NCI-H1930 (cell line): ENCODE results near the gene LGI2.

ENCODE experiments used
- DNase-seq, 2 experiments: peaks; one replicate each; lab custom pipeline; 2025; lab: John Stamatoyannopoulos, UW

The LGI2 gene

DNA sequence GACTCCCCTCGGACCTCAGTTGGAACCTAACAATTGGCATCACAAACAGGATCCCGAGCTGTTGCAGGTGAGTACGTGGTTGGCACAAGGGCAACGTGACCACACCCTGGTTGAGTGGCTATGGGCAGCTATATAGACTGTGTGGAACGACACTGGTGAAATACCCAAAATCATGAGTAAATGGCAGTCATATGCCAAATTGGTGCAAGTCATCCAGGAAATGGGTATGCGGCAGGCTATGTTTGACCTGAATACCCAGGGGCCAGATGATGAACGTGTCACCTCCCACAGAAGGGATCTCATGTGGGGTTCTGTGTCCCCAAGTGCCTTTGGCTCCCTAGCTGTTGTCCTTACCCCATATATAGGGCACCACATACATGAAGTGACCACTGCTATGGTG, 64.7 kb downstream of the LGI2 start:
- no peak for DNase-seq

DNA sequence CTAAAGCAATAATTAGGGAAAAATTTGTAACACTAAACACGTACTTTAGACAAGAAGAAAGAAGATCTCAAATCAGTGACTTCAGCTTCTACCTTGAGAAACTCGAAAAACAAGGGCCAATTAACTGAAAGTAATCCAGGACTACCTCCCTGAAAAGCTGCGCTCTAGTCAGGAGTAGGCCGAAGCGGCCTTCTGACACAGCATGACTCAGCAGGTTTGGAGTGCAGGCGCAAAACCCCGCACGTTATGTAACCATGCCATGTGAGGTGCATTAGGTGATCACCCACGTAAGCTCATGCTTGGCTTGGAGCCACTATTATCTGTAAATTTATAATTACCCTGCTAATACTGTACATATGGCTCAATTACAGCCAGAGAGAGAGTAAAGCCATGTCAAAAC, 65.1 kb downstream of the LGI2 start:
- DNase-seq, result peak in 1 of 2 experiments; percentile 32

GRCh38 chr4:24963277-24963676, 67.5 kb downstream of the LGI2 start:
- DNase-seq, result no peak

GRCh38 chr4:24957886-24958285, 72.9 kb downstream of the LGI2 start:
- no peak for DNase-seq

- DNase-seq, result no peak
Observed at GRCh38 chr4:24956763-24957162, 74.0 kb downstream of the LGI2 start.

GRCh38 chr4:24956091-24956490, 74.7 kb downstream of the LGI2 start:
- no peak for DNase-seq

DNA sequence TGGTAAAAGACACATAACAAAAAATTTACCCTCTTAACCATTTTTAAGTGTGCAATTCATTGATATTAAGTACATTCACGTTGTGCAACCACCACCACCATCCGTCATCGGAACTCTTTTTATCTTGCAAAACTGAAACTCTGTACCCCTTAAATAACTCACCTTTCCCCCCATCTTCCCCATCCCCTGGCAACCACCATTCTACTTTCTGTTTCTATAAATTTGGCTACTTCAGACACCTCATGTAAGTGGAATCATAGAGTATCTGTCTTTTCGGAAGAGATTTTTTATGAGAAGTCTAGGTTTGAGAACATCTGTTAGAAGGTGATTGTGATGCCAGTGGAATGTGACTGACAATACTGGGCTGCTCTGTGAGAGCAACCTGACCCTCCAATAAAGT, 78.1 kb downstream of the LGI2 start:
- no peak for DNase-seq

GRCh38 chr4:24949970-24950369, 80.8 kb downstream of the LGI2 start:
- DNase-seq, result no peak
